ENCODE data around the gene STX18.

- TF ChIP-seq CTCF (IDR thresholded peaks at IDR 0.05; ENCODE audit: low read depth, low read length, missing input control) (no peak), REST (IDR thresholded peaks at IDR 0.05) (no peak), GABPA (IDR thresholded peaks at IDR 0.05 in 1 of 2, conservative IDR thresholded peaks at IDR 0.05 in 1 of 2) (no peak)
- TF ChIP-seq, protein P1, sequence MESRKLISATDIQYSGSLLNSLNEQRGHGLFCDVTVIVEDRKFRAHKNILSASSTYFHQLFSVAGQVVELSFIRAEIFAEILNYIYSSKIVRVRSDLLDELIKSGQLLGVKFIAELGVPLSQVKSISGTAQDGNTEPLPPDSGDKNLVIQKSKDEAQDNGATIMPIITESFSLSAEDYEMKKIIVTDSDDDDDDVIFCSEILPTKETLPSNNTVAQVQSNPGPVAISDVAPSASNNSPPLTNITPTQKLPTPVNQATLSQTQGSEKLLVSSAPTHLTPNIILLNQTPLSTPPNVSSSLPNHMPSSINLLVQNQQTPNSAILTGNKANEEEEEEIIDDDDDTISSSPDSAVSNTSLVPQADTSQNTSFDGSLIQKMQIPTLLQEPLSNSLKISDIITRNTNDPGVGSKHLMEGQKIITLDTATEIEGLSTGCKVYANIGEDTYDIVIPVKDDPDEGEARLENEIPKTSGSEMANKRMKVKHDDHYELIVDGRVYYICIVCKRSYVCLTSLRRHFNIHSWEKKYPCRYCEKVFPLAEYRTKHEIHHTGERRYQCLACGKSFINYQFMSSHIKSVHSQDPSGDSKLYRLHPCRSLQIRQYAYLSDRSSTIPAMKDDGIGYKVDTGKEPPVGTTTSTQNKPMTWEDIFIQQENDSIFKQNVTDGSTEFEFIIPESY (IDR thresholded peaks at IDR 0.05) = no peak
- TF ChIP-seq, protein P2, sequence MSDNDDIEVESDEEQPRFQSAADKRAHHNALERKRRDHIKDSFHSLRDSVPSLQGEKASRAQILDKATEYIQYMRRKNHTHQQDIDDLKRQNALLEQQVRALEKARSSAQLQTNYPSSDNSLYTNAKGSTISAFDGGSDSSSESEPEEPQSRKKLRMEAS (IDR thresholded peaks at IDR 0.05) = no peak
Measured at GRCh38 chr4:4470208-4470607, 71.6 kb downstream of the STX18 start.

Data from liver (tissue), 3 donors.